Embryonic facial prominence (tissue), 1 donor: ENCODE data around the gene SLC16A1.

Source experiments
- DNase-seq: peaks from one replicate; pipeline ENCODE4 v3.0.0-alpha.2; 2016; ENCODE audit errors: extremely low spot score

SLC16A1 gene

DNA sequence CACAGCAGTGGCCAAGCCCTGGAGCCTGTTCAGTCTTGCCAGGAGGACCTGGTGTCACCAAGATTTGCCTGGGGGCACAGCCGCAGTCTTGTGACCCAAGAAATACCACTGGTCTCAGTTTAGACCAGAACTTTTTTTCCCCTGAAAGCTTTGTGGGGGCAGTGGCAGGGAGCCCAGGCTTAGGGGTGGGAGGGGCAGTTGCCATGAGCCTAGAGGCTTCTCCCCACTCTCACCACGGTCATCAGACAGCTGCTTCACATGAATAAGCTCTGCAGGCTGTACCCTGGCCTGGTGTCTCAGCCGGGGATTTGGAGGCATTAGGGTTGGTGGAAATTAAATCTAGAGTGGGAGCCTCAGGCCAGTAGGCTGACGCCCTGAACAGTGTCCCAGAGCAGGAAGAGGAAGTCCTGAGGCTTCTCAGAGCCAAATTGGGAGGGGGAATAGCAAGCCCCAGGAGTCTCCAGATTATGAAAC lies 73.7 kb downstream of the SLC16A1 start:
- no peak for DNase-seq

DNA sequence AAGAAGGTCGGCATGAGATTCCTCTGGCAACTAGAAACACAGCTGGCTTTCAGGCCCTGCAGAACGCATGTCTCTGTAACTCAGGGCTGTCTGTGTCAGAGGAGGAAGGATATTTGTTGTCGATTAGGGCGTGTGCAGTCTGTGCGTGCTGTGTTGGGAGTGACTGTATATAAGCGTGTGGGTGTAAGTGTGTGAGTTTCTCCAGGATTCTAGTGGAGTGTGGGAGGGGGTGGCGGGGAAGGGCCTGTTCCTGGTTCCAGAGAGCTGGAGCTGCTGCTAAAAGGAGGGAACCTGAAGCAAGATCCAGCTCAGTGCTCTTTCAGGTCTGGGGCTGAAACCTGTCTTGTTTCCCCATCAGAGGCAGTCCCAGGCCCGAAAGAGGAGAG lies 74.3 kb downstream of the SLC16A1 start:
- DNase-seq = no peak

DNA sequence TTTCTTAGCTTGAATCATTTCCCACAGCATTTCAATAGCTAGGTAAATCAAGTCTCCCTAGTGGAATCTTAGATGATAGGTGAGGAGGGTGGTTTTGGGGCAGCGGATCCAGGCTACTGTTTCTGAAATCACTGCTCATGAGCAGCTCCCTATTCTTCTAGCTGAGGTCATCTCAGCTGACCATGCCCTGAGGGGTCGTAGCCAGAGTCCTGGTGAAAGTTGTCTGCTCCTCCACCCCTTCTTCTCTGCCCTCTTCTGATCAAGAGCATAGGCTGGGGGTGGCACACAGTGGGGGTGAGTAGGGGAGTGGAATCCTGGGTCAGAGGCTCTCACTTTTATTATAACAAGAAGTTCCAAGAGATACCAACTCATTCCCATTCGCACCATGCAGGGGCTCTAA lies 76.2 kb downstream of the SLC16A1 start:
- no peak for DNase-seq

DNA sequence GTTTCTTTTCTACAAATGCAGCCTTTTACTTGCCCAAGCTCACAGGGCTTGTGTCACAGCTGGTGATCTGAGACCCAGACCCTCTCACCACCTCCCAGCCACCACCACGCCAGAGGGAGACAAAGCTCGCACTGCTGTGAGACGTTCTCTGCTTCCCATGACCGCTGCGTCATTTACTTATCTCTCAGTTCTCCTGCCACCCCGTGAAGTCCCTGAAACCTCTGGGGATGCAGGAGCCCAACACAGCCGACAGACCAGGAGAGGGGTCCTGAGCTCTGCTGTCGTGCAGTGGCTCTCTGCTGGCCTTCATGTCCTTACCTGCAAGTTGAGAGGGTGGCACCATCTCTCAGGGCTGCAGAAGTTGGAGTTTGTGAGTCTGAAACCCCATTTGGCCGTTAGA lies 77.7 kb downstream of the SLC16A1 start:
- DNase-seq = no peak

DNA sequence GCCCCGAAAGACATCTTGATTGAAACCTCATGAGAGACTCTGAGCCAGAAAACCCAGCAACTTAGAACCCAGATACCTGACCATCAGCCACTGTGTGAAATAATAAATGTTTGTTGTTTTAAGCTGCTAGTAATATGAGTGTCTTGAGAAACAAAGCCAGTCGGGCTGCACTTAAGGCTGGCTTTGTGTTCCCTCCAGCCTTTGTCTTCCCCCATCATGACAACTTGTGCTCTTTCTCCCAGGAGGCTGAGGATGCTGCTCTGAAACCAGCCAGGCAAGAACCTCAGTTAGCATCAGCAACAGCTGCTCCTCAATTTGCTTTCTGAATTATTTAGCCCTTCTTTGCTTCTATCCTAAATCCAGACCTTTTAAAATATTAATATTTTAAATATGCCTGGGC lies 78.2 kb downstream of the SLC16A1 start:
- DNase-seq = no peak

DNA sequence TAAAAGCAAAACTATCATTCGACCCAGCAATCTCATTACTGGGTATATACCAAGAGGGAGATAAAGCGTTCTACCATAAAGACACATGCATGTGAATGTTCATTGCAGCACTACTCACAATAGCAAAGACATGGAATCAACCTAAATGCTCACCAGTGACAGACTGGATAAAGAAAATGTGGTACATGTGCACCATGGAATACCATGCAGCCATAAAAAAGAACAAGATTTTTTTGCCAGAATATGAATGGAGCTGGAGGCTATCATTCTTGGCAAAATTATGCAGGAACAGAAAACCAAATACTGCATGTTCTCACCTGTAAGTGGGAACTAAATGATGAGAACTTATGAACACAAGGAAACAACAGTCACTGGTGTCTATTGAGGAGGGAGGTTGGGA lies 79.7 kb downstream of the SLC16A1 start:
- no peak for DNase-seq

DNA sequence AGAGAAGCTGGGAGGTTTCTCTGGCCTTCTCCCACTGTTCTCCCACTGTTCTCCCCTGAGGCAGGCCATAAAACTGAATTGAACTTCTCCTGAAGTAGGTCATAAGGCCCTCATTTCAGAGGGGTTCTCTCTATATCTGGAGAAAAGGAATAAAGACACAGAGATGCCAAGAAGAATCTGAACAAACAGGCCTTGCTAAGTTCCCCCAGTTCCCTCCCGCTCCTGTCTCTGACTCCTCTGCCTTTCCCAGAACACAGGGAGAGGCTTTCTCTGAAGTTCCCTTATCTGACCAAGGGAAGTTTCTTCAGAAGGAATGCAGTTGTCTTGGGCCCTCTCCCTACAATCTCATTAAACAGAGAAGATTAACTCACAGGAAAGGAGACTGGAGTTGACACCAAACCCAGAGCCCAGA lies 83.4 kb downstream of the SLC16A1 start:
- no peak for DNase-seq

DNA sequence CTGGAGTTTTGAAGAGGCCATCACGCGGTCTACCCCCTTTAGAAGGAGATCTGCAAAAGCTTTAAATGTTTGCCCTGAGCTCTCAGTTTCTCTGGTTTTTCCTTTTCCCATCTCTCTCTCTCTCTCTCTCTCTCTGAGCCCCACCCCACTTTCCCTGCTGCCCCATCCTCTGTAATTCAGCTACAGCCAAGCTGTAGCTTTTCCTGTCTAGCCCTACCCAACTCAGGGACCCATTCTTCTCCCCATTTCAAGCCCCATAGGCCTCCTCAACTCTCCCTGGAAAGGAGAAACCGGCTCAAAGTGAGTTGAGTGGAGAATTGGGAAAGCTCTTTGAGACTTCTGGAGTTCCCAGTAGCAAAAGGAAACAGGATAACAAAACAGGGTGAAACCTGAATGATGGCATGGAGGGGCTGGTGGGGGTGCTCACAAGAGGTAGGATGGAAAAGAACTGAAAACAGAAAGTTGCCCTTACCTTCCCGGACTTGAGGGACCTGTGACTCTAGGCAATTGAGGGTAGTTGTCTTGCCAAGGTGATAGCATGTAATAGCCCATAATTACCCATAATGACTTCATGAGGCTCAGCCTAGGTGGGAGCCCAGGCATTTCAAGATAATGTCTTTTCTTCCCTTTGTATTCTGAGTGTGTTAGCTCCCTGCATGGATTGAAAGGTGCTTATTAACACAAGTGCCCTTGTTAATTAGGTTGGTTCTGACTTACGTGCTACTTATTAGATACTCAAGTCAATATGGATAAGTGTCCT lies 84.9 kb downstream of the SLC16A1 start:
- DNase-seq = no peak

DNA sequence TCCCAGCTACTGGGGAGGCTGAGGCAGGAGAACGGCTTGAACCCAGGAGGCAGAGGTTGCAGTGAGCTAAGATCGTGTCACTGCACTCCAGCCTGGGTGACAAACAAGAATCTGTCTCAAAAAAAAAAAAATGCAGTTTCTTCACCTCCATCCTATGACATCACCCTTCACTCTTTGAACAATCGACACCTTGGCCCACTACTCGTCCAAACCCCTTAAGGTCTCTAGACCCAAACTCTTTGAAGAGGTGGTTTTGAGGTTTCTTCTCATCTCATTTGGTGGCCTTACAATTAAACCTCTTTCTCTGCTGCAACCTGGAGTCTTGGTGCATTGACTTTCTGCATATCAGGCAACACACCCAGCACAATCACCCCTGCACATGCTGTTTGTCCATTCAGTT lies 86.1 kb downstream of the SLC16A1 start:
- DNase-seq = no peak

DNA sequence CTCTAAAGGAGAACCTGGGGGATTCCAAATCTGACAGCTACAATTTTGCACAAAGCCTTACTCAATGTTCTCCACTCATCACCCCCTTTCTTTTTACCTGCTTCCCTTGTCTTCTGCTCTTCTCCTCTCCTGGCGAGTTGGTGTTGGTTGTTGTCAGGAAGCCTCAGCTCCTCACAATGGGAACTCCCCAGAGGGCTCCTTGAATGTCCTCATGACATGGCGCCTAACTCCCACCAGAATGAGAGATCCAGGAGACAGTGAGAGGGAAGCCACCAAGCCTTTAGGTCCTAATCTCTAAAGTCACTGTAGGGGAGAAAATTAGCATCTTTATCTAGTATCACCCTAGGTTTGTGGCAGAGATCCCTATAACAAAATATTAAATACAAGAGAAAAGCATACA lies 87.8 kb downstream of the SLC16A1 start:
- no peak for DNase-seq

DNA sequence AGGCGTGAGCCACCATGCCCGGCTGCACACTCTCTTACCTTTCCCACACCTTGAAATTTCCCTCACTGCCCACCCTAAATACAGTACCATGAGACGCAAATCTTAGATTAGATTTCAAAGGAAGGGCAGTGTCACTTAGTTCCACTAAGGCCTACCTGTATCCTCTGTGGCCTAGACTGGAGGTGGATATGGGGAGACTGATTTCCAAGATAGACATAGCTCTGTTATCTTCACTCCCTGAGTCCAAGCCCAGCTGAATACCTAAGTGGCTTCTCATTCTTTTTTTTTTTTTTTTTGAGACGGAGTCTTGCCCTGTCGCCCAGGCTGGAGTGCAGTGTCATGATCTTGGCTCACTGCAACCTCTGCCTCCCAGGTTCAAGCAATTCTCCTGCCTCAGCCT lies 89.0 kb downstream of the SLC16A1 start:
- DNase-seq = no peak

DNA sequence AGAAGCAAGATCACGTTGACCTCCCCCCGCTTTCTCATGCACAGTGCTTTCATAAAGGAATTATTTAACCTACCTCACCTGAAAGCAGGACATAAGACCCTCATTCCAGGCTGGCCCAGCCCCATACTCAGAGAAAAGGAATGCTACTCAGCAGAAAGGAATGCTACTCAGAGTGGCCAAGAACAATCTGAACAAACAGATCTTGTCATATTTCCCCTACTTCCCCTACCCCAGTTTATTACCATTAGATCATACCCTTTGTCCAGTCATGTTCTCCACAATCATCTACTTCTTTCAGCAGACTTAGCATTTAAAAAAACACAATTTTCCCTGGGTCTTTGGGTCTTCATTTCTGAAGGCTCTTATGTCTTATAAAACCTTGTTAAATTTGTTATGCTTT lies 89.8 kb downstream of the SLC16A1 start:
- no peak for DNase-seq

DNA sequence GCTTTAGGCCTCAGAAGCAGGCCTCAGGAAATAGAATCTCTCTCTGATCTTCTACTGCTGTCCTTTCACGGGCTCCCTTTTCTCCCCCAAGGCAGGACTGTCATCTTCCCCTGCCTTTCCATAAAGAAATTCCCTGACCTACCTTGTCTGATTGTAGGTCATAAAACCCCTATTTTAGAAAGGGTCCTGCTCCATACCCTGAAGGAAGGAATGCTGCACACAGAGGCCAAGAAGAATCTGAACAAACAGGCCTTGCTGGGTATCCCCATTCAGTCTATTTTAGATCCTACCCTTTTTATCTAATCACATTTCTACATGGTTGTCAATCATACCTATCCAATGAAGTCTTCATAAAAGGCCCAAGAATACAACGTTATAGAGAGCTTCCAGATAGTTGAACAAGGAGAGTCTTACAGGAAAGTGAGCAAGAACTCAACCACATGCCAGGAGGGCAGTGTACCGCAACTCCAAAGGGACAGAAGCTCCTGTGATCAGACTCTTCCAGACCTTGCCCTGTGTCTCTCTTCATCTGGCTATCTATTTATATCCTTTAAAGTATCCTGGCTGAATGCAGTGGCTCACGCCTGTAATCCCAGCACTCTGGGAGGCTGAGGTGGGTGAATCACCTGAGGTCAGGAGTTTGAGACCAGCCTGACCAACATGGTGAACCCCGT lies 93.1 kb downstream of the SLC16A1 start:
- no peak for DNase-seq
